Gastroesophageal sphincter (tissue), 3 donors: ENCODE results near the gene SNX25.

Experiments used
- EP300 ChIP-seq: sonication (generic); formaldehyde crosslinking; IDR thresholded peaks from one replicate; pipeline ENCODE4 v1.6.1; 2017; ENCODE audit warnings: antibody characterized with exemption, mild to moderate bottlenecking
- POLR2A ChIP-seq, 2 donors: fragments of 450-650 bp; IDR thresholded peaks; one replicate each; pipeline ENCODE4 v1.6.1; 2017; ENCODE audit warnings: antibody characterized with exemption in 2 of 2, mild to moderate bottlenecking in 2 of 2, moderate library complexity in 1 of 2
- POLR2AphosphoS5 ChIP-seq: sonication (generic); formaldehyde crosslinking; IDR thresholded peaks from one replicate; pipeline ENCODE4 v1.6.1; 2017; ENCODE audit warnings: antibody characterized with exemption
- TF ChIP-seq, protein P1 (sequence below), 4 experiments: fragments of 200-600 bp in 2 of 4; fragments of 450-650 bp in 2 of 4; sonication (generic) in 1 of 4; IDR thresholded peaks; one replicate each; pipeline ENCODE4 v1.5.1; 2017 to 2019; ENCODE audit warnings: antibody characterized with exemption in 4 of 4, mild to moderate bottlenecking in 2 of 4, moderate library complexity in 2 of 4

DNA sequence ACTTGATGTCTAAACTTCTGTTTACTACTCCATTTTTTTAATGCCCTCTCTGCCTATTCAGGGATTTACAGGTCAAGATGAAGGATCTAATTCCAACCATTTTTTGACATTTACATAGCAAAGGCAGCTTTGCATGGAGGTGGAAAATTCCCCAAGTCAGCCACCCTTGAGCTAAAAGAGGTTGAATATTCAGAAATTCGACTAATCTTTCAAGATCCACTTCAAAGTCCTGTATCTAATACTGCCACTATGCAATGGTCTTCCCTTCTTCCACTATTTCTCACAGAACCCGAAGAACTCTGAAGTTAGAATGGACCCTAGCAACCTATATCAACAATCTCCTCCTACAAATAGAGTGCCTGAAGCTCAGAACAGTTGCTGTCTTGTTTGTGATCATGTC, 27.2 kb upstream of the SNX25 start:
- TF ChIP-seq, protein P1, sequence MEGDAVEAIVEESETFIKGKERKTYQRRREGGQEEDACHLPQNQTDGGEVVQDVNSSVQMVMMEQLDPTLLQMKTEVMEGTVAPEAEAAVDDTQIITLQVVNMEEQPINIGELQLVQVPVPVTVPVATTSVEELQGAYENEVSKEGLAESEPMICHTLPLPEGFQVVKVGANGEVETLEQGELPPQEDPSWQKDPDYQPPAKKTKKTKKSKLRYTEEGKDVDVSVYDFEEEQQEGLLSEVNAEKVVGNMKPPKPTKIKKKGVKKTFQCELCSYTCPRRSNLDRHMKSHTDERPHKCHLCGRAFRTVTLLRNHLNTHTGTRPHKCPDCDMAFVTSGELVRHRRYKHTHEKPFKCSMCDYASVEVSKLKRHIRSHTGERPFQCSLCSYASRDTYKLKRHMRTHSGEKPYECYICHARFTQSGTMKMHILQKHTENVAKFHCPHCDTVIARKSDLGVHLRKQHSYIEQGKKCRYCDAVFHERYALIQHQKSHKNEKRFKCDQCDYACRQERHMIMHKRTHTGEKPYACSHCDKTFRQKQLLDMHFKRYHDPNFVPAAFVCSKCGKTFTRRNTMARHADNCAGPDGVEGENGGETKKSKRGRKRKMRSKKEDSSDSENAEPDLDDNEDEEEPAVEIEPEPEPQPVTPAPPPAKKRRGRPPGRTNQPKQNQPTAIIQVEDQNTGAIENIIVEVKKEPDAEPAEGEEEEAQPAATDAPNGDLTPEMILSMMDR (IDR thresholded peaks at IDR 0.05) = no peak
- TF ChIP-seq POLR2AphosphoS5 (no peak), POLR2A (IDR thresholded peaks at IDR 0.05) (no peak), EP300 (no peak)
